Endothelial cell of umbilical vein (primary cell): ENCODE measurements around the gene ATP5IF1. TPM values are rescaled to one million over a fixed set of nuclear protein-coding genes. Genes with fewer than 3 reads are reported as not detected.

Experiments used
- BruUV-seq: library from RNA; stranded (reverse); fragments of 400-500 nt; replicated peaks from 2 replicates; lab custom pipeline; 2021; lab: Mats Ljungman, UMichigan
- CTCF ChIA-PET: fragments of 300-600, 350-600 bp; sonication (Branson Sonifier 250); formaldehyde crosslinking; loops from one replicate; lab custom pipeline; 2021; ENCODE audit warnings: antibody characterized with exemption, inconsistent platforms; lab: Charles Lee
- POLR2A ChIA-PET: fragments of 300-600, 350-600 bp; sonication (Branson Sonifier 250); formaldehyde crosslinking; loops from one replicate; lab custom pipeline; 2021; ENCODE audit warnings: antibody characterized with exemption, inconsistent platforms; lab: Charles Lee
- DNase-seq: peaks from one replicate; pipeline ENCODE4 v3.0.0-alpha.2; 2011; ENCODE audit warnings: low read depth, low spot score
- FAIRE-seq: peaks from 2 replicates; lab custom pipeline; 2011; peaks lifted over from hg19 to GRCh38; lab: Jason Lieb, UNC
- H2AFZ ChIP-seq: 2 replicates; pipeline ENCODE4 v1.6.0; 2012; ENCODE audit warnings: low read depth, low read length, control low read depth, inconsistent platforms
- H3K27ac ChIP-seq: 2 replicates; pipeline ENCODE4 v1.5.1; 2011; ENCODE audit warnings: low read depth, mild to moderate bottlenecking, control low read depth, low read length, moderate library complexity; ENCODE audit not compliant: insufficient read depth
- H3K27me3 ChIP-seq, 2 experiments: 2 replicates each; pipeline versions ENCODE4 v1.6.0 to v1.6.1; 2011; ENCODE audit warnings: low read length in 2 of 2, mixed read lengths in 1 of 2; ENCODE audit not compliant: control insufficient read depth in 2 of 2, insufficient read depth in 2 of 2
- H3K36me3 ChIP-seq, 2 experiments: 2 replicates in 1 of 2; 3 replicates in 1 of 2; pipeline ENCODE4 v1.5.1; 2011; ENCODE audit warnings: low read length in 2 of 2, mild to moderate bottlenecking in 1 of 2, moderate library complexity in 1 of 2; ENCODE audit not compliant: control insufficient read depth in 2 of 2, insufficient read depth in 2 of 2; ENCODE audit errors: extremely low read depth in 1 of 2
- H3K4me1 ChIP-seq: 3 replicates; pipeline ENCODE4 v1.5.1; 2011; ENCODE audit warnings: mild to moderate bottlenecking, low read length; ENCODE audit not compliant: control insufficient read depth, insufficient read depth; ENCODE audit errors: extremely low read depth
- H3K4me2 ChIP-seq: 2 replicates; pipeline ENCODE4 v1.6.1; 2011; ENCODE audit warnings: low read length, control low read depth, mixed read lengths; ENCODE audit not compliant: insufficient read depth
- H3K4me3 ChIP-seq, 3 experiments: fragments of 200-600 bp in 1 of 3; sonication (generic), shearing (Covaris generic) in 1 of 3; replicated peaks in 1 of 3; 2 replicates each; pipeline ENCODE4 v1.5.1; 2011 to 2016; ENCODE audit warnings: control low read depth in 3 of 3, low read length in 3 of 3, mild to moderate bottlenecking in 2 of 3, inconsistent platforms in 1 of 3, low read depth in 1 of 3, moderate library complexity in 1 of 3; ENCODE audit not compliant: insufficient read depth in 1 of 3
- H3K79me2 ChIP-seq: 2 replicates; pipeline ENCODE4 v1.6.0; 2012; ENCODE audit warnings: low read length, inconsistent platforms; ENCODE audit not compliant: control insufficient read depth, insufficient read depth
- H3K9ac ChIP-seq: replicated peaks from 2 replicates; pipeline ENCODE3; 2011; ENCODE audit warnings: low read length, control low read depth; ENCODE audit not compliant: insufficient read depth; ENCODE audit errors: extremely low read depth
- H3K9me1 ChIP-seq: replicated peaks from 3 replicates; pipeline ENCODE4 v1.6.0; 2011; ENCODE audit warnings: mild to moderate bottlenecking, low read length; ENCODE audit not compliant: control insufficient read depth, insufficient read depth; ENCODE audit errors: extremely low read depth
- H3K9me3 ChIP-seq: replicated peaks from 2 replicates; pipeline ENCODE4 v1.5.1; 2012; ENCODE audit warnings: low read length, inconsistent platforms; ENCODE audit not compliant: control insufficient read depth, insufficient read depth
- H4K20me1 ChIP-seq: replicated peaks from 2 replicates; pipeline ENCODE3; 2011; ENCODE audit warnings: mild to moderate bottlenecking, low read length; ENCODE audit not compliant: control insufficient read depth, insufficient read depth; ENCODE audit errors: extremely low read depth
- EZH2 ChIP-seq: IDR thresholded peaks from 2 replicates; pipeline ENCODE4 v1.6.1; 2012; ENCODE audit warnings: borderline replicate concordance, low read depth, mild to moderate bottlenecking, moderate library complexity, low read length, inconsistent platforms; ENCODE audit not compliant: severe bottlenecking
- FOS ChIP-seq: IDR thresholded peaks from 2 replicates; pipeline ENCODE4 v1.6.1; 2011; ENCODE audit warnings: mild to moderate bottlenecking, low read length, moderate library complexity, borderline replicate concordance; ENCODE audit not compliant: insufficient read depth
- GATA2 ChIP-seq: IDR thresholded peaks from 2 replicates; pipeline ENCODE4 v1.7.0; 2011; ENCODE audit warnings: low read depth, mild to moderate bottlenecking, moderate library complexity, mixed read lengths, low read length; ENCODE audit not compliant: insufficient read length, insufficient read depth
- JUN ChIP-seq: IDR thresholded peaks from 2 replicates; pipeline ENCODE4 v1.6.1; 2011; ENCODE audit warnings: borderline replicate concordance, low read depth; ENCODE audit not compliant: insufficient read length, insufficient read depth
- MYC ChIP-seq: IDR thresholded peaks from one replicate; pipeline ENCODE4 v1.6.1; 2011; ENCODE audit warnings: mild to moderate bottlenecking, low read depth, low read length
- POLR2A ChIP-seq: IDR thresholded peaks from 2 replicates; pipeline ENCODE4 v1.6.1; 2012; ENCODE audit warnings: low read depth, mild to moderate bottlenecking, control low read depth, low read length
- POLR2AphosphoS5 ChIP-seq: IDR thresholded peaks from 2 replicates; pipeline ENCODE4 v1.6.1; 2012; ENCODE audit warnings: low read depth, mild to moderate bottlenecking, control low read depth, low read length, moderate library complexity; ENCODE audit not compliant: insufficient read depth
- dilution Hi-C: fragments of 300-500 bp; cut with MboI; formaldehyde crosslinking; loops from one replicate; pipeline ENCODE4 v1.15.0; 2019; ENCODE audit warnings: low sequenced_read_pairs; ENCODE audit not compliant: extremely low pct_ligation_motif_present
- intact Hi-C: fragments of 100-400 bp; cut with micrococcal nuclease; formaldehyde crosslinking; loops from one replicate; pipeline ENCODE4 v1.10.0; 2022
- polyA plus RNA-seq, 4 experiments: library from polyadenylated mRNA; depleted of rRNA in 3 of 4; stranded (reverse) in 3 of 4; unstranded in 1 of 4; fragments of >200 nt; gene quantifications; 2 replicates each; pipeline versions ENCODE4 v1.2.1 to v1.2.3, GENCODE V29; 2011 to 2012; ENCODE audit warnings: missing spikeins in 1 of 4
- total RNA-seq: library from RNA; stranded (reverse); gene quantifications from 2 replicates; pipeline ENCODE4 v1.2.3, GENCODE V29; 2021
- TF ChIP-seq, protein P1 (sequence below): IDR thresholded peaks from 2 replicates; pipeline ENCODE4 v1.6.1; 2011; ENCODE audit not compliant: insufficient read depth, insufficient read length
- TF ChIP-seq, protein P2 (sequence below), 2 donors: IDR thresholded peaks; 1 replicate in 1 of 2; 2 replicates in 1 of 2; pipeline ENCODE4 v1.5.1; 2011; ENCODE audit warnings: low read length in 2 of 2, mild to moderate bottlenecking in 2 of 2, moderate library complexity in 2 of 2, control low read depth in 1 of 2, inconsistent platforms in 1 of 2, low read depth in 1 of 2; ENCODE audit not compliant: insufficient read depth in 1 of 2; ENCODE audit errors: extremely low read depth in 1 of 2

The ATP5IF1 gene
- total and polyA plus RNA-seq, 2 donors (not counting 3 experiments of a cell fraction or from before 2014, with no cell fraction given), result 133 to 243 TPM

DNA sequence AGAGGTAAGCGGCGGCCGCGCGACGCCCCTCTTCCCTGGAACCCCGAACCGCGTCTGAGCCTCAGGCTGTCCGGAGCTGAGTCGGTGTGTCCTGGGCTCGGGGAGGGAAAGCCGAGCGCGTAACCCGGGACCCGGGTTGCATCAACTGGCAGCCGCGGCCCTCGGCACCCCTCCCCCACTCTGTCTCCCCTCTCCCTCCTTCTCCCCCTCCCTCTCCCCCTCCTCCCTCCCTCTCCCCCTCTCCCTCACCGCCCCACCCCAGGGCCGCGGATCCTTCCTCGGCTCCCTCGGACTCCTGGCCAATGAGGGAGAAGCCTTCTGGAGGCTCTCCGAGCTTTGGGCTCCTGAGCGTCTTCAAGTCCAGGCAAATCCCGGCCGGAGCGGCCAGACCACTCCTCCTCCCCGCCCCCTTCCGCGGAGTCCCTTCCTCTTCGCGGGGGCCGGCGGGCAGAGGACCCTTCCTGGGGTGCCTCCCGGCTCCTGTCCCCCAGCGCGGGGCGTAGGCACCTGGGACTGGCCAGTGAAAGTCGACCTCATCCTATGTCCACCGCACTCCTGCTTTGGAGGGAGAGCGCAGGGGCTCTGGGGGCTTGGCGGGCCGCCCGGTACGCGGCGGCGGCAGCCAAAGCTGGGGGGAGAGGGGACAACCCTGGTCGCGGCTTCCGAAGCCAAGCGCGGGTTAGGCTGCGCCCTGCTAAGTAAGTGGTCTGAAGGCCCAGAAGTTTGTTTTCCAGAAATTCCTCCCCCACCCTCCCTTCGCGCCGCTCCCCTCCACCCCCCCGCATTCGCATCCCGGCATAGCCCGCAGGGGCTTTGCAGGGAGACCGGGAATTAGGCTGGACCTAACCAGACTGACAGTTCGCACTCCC, 24.2 kb downstream of the ATP5IF1 start:
- H2AFZ ChIP-seq, result peak overlapping the region; percentile 64
- dilution Hi-C loops, result loop anchor here (25.0 kb wide), 1 partner anchor 352 kb away; no protein-coding TSS in a partner anchor
- CTCF ChIA-PET, result interaction anchor here (0.6 to 6.1 kb wide), 5 partner anchors 11 to 110 kb away, joined by 3 to 73 read pairs (median 3); partner anchors contain the start of genes ATP5IF1 and MED18

DNA sequence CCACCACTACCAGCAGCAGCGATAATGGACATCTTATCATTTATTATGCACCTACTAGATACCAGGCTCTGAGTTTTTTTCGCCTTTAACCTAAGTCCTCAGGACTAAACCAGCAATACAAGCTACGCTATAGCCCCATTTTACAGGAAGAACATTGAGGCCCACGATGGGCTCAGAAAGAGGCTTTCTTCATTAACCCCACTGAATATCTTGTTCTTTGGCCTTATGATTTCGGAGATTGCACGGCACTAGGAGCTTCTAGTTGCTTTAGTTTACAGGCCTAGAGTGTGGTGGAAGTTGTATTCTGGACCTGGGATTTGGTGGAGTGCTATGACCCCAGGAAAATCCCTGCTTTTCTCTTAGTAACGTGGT, 24.9 kb downstream of the ATP5IF1 start:
- Histone ChIP-seq H3K4me1 (peaks cover 12% of the 10 kb centered on the region), H3K4me3 (peak overlapping the region; percentile 77 to 98 (median 80)), H3K27me3 (peaks cover 0 to 3% of the 10 kb centered on the region in 2 experiments), H2AFZ (no peak overlapping the region), H4K20me1 (peaks cover 7% of the 10 kb centered on the region), H3K9me1 (no peaks in the 10 kb centered on the region), H3K36me3 (no peaks in the 10 kb centered on the region), H3K9me3 (no peaks in the 10 kb centered on the region), H3K79me2 (peaks cover 51% of the 10 kb centered on the region), H3K27ac (no peak overlapping the region), H3K9ac (no peak overlapping the region), H3K4me2 (peak overlapping the region; percentile 68)
- ChIA-PET POLR2A (interaction anchor here (2.1 kb wide), 1 partner anchor 12 kb away, joined by 13 read pairs; no protein-coding TSS in a partner anchor), CTCF (interaction anchor here (0.6 to 6.1 kb wide), 5 partner anchors 12 to 110 kb away, joined by 3 to 73 read pairs (median 3); partner anchors contain the start of genes ATP5IF1 and MED18)
- FAIRE-seq, result no peak
- dilution Hi-C loops (loop anchor here (25.0 kb wide), 1 partner anchor 352 kb away; no protein-coding TSS in a partner anchor), intact Hi-C loops (no loop called here)
- no peak for TF ChIP-seq MYC
- no peak for TF ChIP-seq GATA2
- no peak for TF ChIP-seq FOS
- no peak for TF ChIP-seq JUN
- TF ChIP-seq, protein P1, sequence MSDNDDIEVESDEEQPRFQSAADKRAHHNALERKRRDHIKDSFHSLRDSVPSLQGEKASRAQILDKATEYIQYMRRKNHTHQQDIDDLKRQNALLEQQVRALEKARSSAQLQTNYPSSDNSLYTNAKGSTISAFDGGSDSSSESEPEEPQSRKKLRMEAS, result no peak
- no peak for TF ChIP-seq POLR2A
- no peak for TF ChIP-seq POLR2AphosphoS5
- TF ChIP-seq, protein P2, sequence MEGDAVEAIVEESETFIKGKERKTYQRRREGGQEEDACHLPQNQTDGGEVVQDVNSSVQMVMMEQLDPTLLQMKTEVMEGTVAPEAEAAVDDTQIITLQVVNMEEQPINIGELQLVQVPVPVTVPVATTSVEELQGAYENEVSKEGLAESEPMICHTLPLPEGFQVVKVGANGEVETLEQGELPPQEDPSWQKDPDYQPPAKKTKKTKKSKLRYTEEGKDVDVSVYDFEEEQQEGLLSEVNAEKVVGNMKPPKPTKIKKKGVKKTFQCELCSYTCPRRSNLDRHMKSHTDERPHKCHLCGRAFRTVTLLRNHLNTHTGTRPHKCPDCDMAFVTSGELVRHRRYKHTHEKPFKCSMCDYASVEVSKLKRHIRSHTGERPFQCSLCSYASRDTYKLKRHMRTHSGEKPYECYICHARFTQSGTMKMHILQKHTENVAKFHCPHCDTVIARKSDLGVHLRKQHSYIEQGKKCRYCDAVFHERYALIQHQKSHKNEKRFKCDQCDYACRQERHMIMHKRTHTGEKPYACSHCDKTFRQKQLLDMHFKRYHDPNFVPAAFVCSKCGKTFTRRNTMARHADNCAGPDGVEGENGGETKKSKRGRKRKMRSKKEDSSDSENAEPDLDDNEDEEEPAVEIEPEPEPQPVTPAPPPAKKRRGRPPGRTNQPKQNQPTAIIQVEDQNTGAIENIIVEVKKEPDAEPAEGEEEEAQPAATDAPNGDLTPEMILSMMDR (IDR thresholded peaks at IDR 0.05; ENCODE audit: extremely low read depth in 1 of 2, insufficient read depth in 1 of 2, low read depth in 1 of 2, low read length in 2 of 2), result no peak
- TF ChIP-seq EZH2, result no peak
- BruUV-seq, result no TSS peak
- DNase-seq, result no peak

More for the DNA sequence above, 24.2 kb downstream of the ATP5IF1 start:
- Histone ChIP-seq H3K9ac (peak overlapping the region; percentile 65), H3K9me3 (no peaks in the 10 kb centered on the region), H4K20me1 (peaks cover 7% of the 10 kb centered on the region), H3K27ac (peak overlapping the region; percentile 34), H3K36me3 (no peaks in the 10 kb centered on the region), H3K9me1 (no peaks in the 10 kb centered on the region), H3K79me2 (peaks cover 47% of the 10 kb centered on the region), H3K4me1 (peaks cover 12% of the 10 kb centered on the region), H3K4me2 (peak overlapping the region; percentile 68), H3K4me3 (peak overlapping the region; percentile 77 to 98 (median 80)), H3K27me3 (peaks cover 0 to 3% of the 10 kb centered on the region in 2 experiments)
- DNase-seq (peak; percentile 85), FAIRE-seq (peak; percentile 75)
- peak; percentile 29 for TF ChIP-seq POLR2A
- TF ChIP-seq FOS, result no peak
- TF ChIP-seq MYC, result no peak
- TF ChIP-seq JUN, result no peak
- BruUV-seq, result no TSS peak
- POLR2A ChIA-PET, result interaction anchor here (0.6 to 2.1 kb wide), 11 partner anchors 12 to 487 kb away, joined by 3 to 13 read pairs (median 5); partner anchors contain the start of genes ATP5IF1, MED18, STX12 and TRNAU1AP
- intact Hi-C loops, result loop anchor here (1.0 to 2.0 kb wide), 3 partner anchors 12 to 69 kb away; partner anchors contain the start of genes DNAJC8 and MED18
